Stomach (tissue), 4 donors: ENCODE data around the gene FBXO38.

Experiments used
- CTCF ChIP-seq, 7 experiments: fragments of 450-650 bp in 4 of 7; fragments of 200-600 bp in 3 of 7; sonication (generic) in 3 of 7; IDR thresholded peaks; one replicate each; pipeline ENCODE4 v1.5.1; 2016 to 2019; ENCODE audit warnings: antibody characterized with exemption in 7 of 7, control low read depth in 2 of 7, mild to moderate bottlenecking in 1 of 7
- POLR2A ChIP-seq, 4 donors: fragments of 450-650 bp; IDR thresholded peaks; one replicate each; pipeline ENCODE4 v1.6.1; 2016; ENCODE audit warnings: antibody characterized with exemption in 4 of 4, control low read depth in 2 of 4, mild to moderate bottlenecking in 1 of 4, moderate library complexity in 1 of 4

GRCh38 chr5:148414833-148415232 lies 31.1 kb downstream of the FBXO38 start:
- TF ChIP-seq POLR2A (IDR thresholded peaks at IDR 0.05): no peak
- no peak for TF ChIP-seq CTCF (IDR thresholded peaks at IDR 0.05)
